ENCODE measurements around the gene SLCO6A1. TPM values are rescaled to one million over a fixed set of nuclear protein-coding genes. Genes with fewer than 3 reads are reported as not detected.

Gene SLCO6A1
- total RNA-seq, 1 donor from 2014 or later: not detected

- DNase-seq: no peak
Observed at GRCh38 chr5:102450313-102450990, 48.3 kb downstream of the SLCO6A1 start.

DNA sequence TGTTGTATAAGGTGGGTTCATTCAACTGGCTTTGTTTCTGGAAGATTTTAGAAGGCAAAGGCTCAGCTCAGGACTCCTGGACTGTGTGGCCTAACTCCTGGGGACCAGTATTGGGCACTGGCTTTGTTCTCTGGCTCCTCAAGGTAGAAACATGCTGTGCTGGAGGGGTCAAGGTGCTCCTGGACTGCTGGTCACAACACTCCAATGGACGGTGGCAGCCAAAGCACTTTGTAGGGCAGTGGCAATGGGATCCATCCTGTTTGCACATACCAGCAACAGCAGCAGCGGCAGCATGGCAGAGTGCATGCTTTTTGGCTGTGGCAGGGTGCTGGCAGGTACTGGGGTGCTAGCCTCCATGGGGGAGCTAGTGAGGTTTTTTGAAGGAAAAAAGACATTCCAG is 65.3 kb downstream of the SLCO6A1 start:
- DNase-seq: no peak

DNA sequence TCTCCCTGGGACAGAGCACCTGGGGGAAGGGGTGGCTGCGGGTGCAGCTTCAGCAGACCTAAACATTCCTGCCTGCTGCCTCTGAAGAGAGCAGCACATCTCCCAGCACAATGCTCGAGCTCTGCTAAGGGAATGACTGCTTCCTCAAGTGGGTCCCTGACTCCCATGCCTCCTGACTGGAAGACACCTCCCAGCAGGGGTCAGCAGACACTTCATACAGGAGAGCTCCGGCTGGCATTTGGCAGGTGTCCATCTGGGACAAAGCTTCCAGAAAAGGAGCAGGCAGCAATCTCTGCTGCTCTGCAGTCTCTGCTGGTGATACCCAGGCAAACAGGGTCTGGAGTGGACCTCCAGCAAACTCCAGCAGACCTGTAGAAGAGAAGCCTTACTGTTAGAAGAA is 77.2 kb downstream of the SLCO6A1 start:
- no peak for DNase-seq

DNA sequence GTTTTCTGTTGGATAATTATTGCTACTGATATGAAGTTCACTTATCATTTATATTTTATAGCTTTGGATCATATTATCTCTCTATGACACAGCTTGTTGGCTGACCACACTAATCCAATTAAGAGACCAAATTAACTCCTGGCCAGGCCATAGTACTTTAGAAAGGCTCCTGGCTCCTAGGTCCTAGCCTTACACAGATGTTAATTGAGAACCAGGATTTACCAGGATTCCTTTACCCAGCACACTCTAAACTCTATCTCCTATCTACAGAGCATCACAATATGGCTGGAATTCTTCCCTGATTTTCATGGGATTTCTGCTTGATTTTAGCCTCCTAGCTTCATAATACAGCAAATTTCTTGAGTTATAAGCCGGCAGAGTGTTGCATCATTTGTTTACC is 80.3 kb downstream of the SLCO6A1 start:
- DNase-seq: no peak

DNA sequence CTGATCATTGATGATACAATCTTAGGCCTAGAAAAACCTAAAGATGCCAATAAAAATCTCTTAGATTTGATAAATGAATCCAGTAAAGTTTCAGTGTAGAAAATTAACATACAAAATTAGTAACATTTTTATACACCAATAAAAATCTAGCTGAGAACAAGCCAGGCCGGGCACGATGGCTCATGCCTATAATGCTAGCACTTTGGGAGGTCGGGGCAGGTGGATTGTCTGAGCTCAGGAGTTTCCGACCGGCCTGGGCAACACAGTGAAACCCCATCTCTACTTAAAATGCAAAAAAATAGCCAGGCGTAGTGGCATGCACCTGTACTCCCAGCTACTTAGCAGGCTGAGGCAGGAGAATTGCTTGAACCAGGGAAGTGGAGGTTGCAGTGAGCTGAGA is 84.4 kb downstream of the SLCO6A1 start:
- no peak for DNase-seq

- no peak for DNase-seq
Observed at GRCh38 chr5:102388235-102388634, 110.6 kb downstream of the SLCO6A1 start.

- no peak for DNase-seq
Observed at GRCh38 chr5:102385365-102385764, 113.4 kb downstream of the SLCO6A1 start.

GRCh38 chr5:102380174-102380573 is 118.6 kb downstream of the SLCO6A1 start:
- DNase-seq: no peak

DNA sequence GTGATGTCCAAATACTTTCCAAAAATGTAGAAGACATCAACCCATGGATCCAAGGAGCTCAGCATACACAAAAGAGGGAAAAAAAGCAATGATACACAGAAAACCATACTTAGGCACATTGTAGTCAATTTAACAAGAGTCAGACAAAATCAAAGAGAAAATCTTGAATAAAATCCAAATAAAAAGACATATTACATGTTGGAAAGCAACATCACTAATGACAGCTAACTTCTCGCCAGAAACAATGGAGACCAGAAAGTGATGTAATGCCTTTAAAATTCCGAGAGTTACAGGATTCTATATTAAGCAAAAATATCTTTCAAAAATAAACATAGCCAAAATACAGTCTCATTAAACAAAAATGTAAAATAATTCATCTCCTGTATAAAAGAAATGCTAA is 122.9 kb downstream of the SLCO6A1 start:
- no peak for DNase-seq

DNA sequence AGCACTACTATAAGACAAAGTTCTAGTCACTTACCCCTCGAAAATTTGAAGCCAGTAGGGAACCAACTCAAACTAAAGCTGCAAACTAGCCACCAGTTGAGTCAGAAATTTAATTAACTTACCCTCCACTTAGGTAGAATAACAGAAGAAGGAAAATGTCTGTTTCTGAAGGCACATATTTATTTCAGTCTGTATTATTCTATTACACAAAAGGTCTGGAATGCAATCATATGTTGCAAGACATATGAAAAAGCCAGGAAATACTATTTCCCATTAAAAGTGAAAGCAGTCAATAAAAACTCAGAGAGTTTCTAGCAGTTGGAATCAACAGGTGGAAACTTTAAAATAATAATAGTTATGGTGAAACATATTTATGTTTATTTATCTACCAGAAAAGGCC is 123.5 kb downstream of the SLCO6A1 start:
- DNase-seq: no peak

DNA sequence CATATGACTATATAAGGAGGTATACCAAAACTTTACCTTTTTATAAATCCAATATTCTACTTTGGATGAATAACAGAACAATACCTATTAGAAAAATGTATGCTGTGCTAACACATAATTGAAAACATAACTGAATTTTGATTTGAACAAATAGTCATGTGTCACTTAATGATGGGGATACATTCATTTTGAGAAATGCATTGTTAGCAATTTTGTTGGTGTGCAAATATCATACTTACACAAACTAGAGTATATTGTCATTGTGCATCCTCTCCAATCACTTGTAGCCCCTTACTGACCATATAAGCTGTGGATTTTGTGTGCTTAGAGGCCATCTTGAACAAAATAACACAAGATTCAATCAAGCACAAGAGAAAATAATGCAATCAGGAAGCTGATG is 130.4 kb downstream of the SLCO6A1 start:
- no peak for DNase-seq

DNA sequence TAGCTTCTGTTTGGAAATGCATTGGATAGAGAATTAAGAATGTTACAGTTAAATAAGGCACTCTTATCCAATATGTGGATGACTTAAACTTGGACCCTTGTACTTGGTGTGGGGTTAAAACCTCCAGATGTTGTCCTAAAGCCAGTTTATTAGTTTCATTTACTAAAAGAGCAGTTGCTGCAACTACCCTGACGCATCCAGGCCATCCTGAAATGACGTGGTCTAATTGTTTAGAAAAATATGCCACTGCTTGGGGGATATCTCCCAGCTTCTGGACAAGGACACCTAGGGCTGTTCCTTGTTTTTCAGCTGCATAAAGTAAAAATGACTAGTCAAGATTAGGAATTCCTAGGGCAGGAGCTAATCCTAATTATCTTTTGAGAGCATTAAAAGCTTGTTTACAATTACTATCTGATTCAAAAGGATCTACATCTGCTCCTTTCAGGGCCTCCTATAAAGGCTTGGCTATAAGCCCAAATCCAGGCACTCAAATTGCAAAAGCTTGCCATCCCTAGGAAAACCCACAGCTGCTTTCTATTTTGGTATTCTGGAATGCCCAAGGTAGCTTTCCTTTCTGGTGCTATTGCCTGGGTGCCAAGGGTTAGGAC is 157.0 kb downstream of the SLCO6A1 start:
- DNase-seq: no peak

GRCh38 chr5:102324714-102325113 is 174.1 kb downstream of the SLCO6A1 start:
- no peak for DNase-seq

Other genes starting within 250 kb of the SLCO6A1 start
- 0.14 and 0.17 TPM in 2 replicates for gene SLCO4C1, start 202.7 kb downstream of the SLCO6A1 start, total RNA-seq

Measured in dermis blood vessel endothelial cell (primary cell).